Fibroblast of skin of scalp (primary cell): Measurements from ENCODE around the gene CDH23.

ENCODE experiments used
- DNase-seq: peaks from one replicate; pipeline ENCODE4 v3.0.0-alpha.2; 2013

The CDH23 gene

GRCh38 chr10:71713135-71714030 lies 316.7 kb downstream of the CDH23 start:
- DNase-seq, result peak; percentile 78

GRCh38 chr10:71714031-71714410 lies 317.3 kb downstream of the CDH23 start:
- no peak for DNase-seq

- DNase-seq, result no peak
Measured at GRCh38 chr10:71714592-71714991, 317.9 kb downstream of the CDH23 start.

- no peak for DNase-seq
Measured at GRCh38 chr10:71715026-71715425, 318.3 kb downstream of the CDH23 start.

- no peak for DNase-seq
Measured at GRCh38 chr10:71715860-71716259, 319.1 kb downstream of the CDH23 start.

GRCh38 chr10:71716426-71716825 lies 319.7 kb downstream of the CDH23 start:
- DNase-seq, result no peak

- DNase-seq, result no peak
Measured at GRCh38 chr10:71717056-71717455, 320.3 kb downstream of the CDH23 start.

- DNase-seq, result no peak
Measured at GRCh38 chr10:71717551-71717951, 320.8 kb downstream of the CDH23 start.

- DNase-seq, result no peak
Measured at GRCh38 chr10:71718165-71718698, 321.5 kb downstream of the CDH23 start.

GRCh38 chr10:71719042-71719441 lies 322.3 kb downstream of the CDH23 start:
- no peak for DNase-seq

GRCh38 chr10:71719464-71720201 lies 322.9 kb downstream of the CDH23 start, which contains the start of gene C10orf105:
TSS of gene C10orf105 (minus strand) at chr10:71719778. CDS start at chr10:71716337, 3,441 bp downstream.
- no peak for DNase-seq

GRCh38 chr10:71720288-71720687 lies 323.6 kb downstream of the CDH23 start:
- no peak for DNase-seq

- no peak for DNase-seq
Measured at GRCh38 chr10:71721313-71721712, 324.6 kb downstream of the CDH23 start.

GRCh38 chr10:71722849-71723248 lies 326.1 kb downstream of the CDH23 start:
- no peak for DNase-seq

- no peak for DNase-seq
Measured at GRCh38 chr10:71723311-71723710, 326.6 kb downstream of the CDH23 start.

GRCh38 chr10:71724539-71724938 lies 327.8 kb downstream of the CDH23 start:
- no peak for DNase-seq

- no peak for DNase-seq
Measured at GRCh38 chr10:71725249-71725648, 328.5 kb downstream of the CDH23 start.

GRCh38 chr10:71725998-71726579 lies 329.4 kb downstream of the CDH23 start:
- DNase-seq, result peak; percentile 19

- no peak for DNase-seq
Measured at GRCh38 chr10:71726580-71727104, 329.9 kb downstream of the CDH23 start.

- DNase-seq, result no peak
Measured at GRCh38 chr10:71727105-71727737, 330.5 kb downstream of the CDH23 start.

- no peak for DNase-seq
Measured at GRCh38 chr10:71727738-71728737, 331.3 kb downstream of the CDH23 start.
